Activated naive CD4-positive, alpha-beta T cell treated with anti-CD3 and anti-CD28 coated beads, Interleukin-2, amount 10 ng/mL, durations not matched to agents 7 days and 5 days (primary cell): ENCODE results near the gene WNT7A.
A peak's percentile ranks its signal among the peaks of the same experiment; 100 is the strongest.

Source experiments
- CTCF ChIA-PET: fragments of 350-600 bp; sonication (Branson Sonifier 250); formaldehyde crosslinking; loops from one replicate; lab custom pipeline; 2021; ENCODE audit warnings: antibody characterized with exemption; lab: Charles Lee
- DNase-seq: peaks from one replicate; pipeline ENCODE4 v3.0.0-alpha.2; 2020
- H3K27ac Mint-ChIP-seq: one replicate; pipeline ENCODE4 v1.8.0; 2021; ENCODE audit warnings: mild to moderate bottlenecking, moderate library complexity, mixed read lengths
- H3K27me3 Mint-ChIP-seq: one replicate; pipeline ENCODE4 v1.8.0; 2021; ENCODE audit warnings: mild to moderate bottlenecking, mixed read lengths
- H3K36me3 Mint-ChIP-seq: one replicate; pipeline ENCODE4 v1.8.0; 2021; ENCODE audit warnings: mixed read lengths
- H3K4me1 Mint-ChIP-seq: one replicate; pipeline ENCODE4 v1.8.0; 2021; ENCODE audit warnings: mixed read lengths
- H3K4me3 Mint-ChIP-seq: one replicate; pipeline ENCODE4 v1.8.0; 2021; ENCODE audit warnings: mild to moderate bottlenecking, moderate library complexity, mixed read lengths
- H3K9me3 Mint-ChIP-seq: one replicate; pipeline ENCODE4 v1.8.0; 2021; ENCODE audit warnings: mixed read lengths

The WNT7A gene

DNA sequence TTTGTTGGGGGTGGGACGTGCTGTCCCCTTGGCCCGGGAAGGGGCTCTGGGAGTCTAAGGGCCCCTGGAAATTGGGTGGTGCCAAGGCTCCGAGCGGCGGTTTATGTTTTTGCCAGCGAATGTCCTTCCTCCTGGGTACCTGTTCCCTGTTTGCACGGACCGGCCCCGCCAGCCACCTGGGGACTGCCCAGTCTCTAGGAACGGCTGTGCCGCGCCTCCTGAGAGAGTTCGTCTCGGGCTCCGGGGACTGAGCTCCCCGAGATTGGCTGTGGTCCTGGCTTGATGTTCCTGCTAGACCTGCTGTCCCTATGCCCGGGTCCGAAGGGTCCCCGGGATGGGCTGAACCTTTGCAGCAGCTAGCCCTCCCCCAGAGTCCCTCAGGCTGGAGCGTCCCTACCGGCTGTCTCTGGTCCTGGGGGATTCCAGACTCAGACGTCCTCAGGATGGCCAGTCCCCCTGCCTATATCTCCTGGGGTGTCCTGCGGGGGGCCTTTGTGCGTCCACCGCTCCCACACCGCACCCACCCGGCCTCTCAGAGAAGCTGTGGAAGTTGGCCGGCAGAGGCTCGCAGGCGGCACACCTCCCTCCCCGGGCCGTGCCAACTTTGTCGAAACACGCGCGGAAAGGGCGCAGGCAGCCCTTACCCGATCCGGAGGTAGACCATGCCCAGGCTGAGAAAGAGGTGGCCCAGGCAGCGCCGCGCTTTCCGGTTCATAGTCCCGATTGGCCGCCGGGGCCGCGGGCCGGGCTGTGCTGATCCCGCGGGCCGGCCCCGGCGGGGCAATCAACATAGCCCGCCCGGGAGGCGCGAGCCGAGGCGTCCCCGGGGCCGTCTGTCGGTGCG lies 547 bp downstream of the WNT7A start:
- H3K36me3 Mint-ChIP-seq: no peaks in the 10 kb centered on the region
- peak overlapping the region; percentile 42 for H3K4me3 Mint-ChIP-seq
- DNase-seq: peak; percentile 54
- peaks cover 14% of the 10 kb centered on the region for H3K4me1 Mint-ChIP-seq
- H3K9me3 Mint-ChIP-seq: no peaks in the 10 kb centered on the region
- CTCF ChIA-PET: interaction anchor here (1.3 to 14.2 kb wide), 3 partner anchors 9 to 223 kb away, joined by 5 to 470 read pairs (median 7); no protein-coding TSS in a partner anchor
- H3K27me3 Mint-ChIP-seq: peaks cover 90% of the 10 kb centered on the region
- no peak overlapping the region for H3K27ac Mint-ChIP-seq

GRCh38 chr3:13878281-13879101 lies 1.4 kb downstream of the WNT7A start:
- CTCF ChIA-PET: interaction anchor here (14.2 kb wide), 1 partner anchor 222 kb away, joined by 470 read pairs; no protein-coding TSS in a partner anchor
- no peaks in the 10 kb centered on the region for H3K36me3 Mint-ChIP-seq
- H3K4me1 Mint-ChIP-seq: peaks cover 14% of the 10 kb centered on the region
- H3K27me3 Mint-ChIP-seq: peaks cover 88% of the 10 kb centered on the region
- no peaks in the 10 kb centered on the region for H3K9me3 Mint-ChIP-seq
- H3K27ac Mint-ChIP-seq: no peak overlapping the region
- peak overlapping the region; percentile 61 for H3K4me3 Mint-ChIP-seq
- peak; percentile 40 for DNase-seq

GRCh38 chr3:13877911-13878280 lies 2.0 kb downstream of the WNT7A start:
- Mint-ChIP-seq H3K9me3 (no peaks in the 10 kb centered on the region), H3K36me3 (no peaks in the 10 kb centered on the region), H3K4me3 (peak overlapping the region; percentile 61), H3K4me1 (peaks cover 14% of the 10 kb centered on the region), H3K27ac (no peak overlapping the region), H3K27me3 (peaks cover 89% of the 10 kb centered on the region)
- DNase-seq: no peak
- CTCF ChIA-PET: interaction anchor here (1.0 kb wide), 1 partner anchor 200 kb away, joined by 3 read pairs; no protein-coding TSS in a partner anchor

DNA sequence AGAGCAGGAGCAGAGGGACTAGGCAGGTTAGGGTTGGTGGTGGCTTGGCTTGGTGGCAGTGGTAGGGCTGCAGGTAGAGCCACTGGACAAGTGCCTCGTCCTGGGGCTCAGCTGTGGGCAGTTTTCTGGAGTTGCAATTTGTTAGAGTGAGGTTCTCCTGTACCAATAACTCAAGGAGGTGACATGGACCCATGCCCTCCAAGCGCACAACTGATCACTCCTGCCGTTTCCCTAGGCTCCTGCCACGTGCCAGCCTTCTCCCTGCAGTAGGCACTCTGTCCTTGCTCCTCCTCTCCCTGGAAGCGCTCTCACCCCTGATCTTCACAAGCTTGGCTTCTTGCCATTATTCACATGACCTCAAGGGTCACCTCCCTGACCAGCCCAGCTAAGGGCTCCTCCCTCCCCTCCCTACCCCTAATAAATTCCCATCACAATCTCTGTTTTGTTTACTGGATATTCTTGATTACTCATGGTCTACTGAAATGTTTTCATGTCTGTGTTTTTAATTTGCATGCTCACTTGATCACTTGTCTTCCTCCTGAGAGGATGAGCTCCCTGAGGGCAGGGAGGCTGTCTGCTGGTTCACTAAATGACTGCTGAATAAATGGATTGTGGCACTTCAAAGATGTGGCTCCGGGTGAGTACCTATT lies 3.3 kb downstream of the WNT7A start:
- Mint-ChIP-seq H3K36me3 (no peaks in the 10 kb centered on the region), H3K27me3 (peaks cover 85% of the 10 kb centered on the region), H3K4me1 (peaks cover 14% of the 10 kb centered on the region), H3K9me3 (no peaks in the 10 kb centered on the region), H3K27ac (no peak overlapping the region), H3K4me3 (no peak overlapping the region)
- CTCF ChIA-PET: interaction anchor here (1.0 to 1.9 kb wide), 2 partner anchors 199 to 219 kb away, joined by 3 to 16 read pairs; no protein-coding TSS in a partner anchor
- DNase-seq: no peak

- Mint-ChIP-seq H3K27me3 (peaks cover 75% of the 10 kb centered on the region), H3K4me1 (peaks cover 12% of the 10 kb centered on the region), H3K27ac (no peak overlapping the region), H3K9me3 (no peaks in the 10 kb centered on the region), H3K36me3 (no peaks in the 10 kb centered on the region), H3K4me3 (no peak overlapping the region)
- no peak for DNase-seq
- CTCF ChIA-PET: interaction anchor here (1.4 kb wide), 1 partner anchor 11 kb away, joined by 4 read pairs; no protein-coding TSS in a partner anchor
These were observed 5.0 kb downstream of the WNT7A start for GRCh38 chr3:13874891-13875290.

GRCh38 chr3:13873818-13874217 lies 6.1 kb downstream of the WNT7A start:
- Mint-ChIP-seq H3K27ac (no peak overlapping the region), H3K36me3 (no peaks in the 10 kb centered on the region), H3K9me3 (no peaks in the 10 kb centered on the region), H3K4me1 (peaks cover 11% of the 10 kb centered on the region), H3K27me3 (peaks cover 77% of the 10 kb centered on the region), H3K4me3 (no peak overlapping the region)
- CTCF ChIA-PET: no interaction called here
- peak; percentile 3 for DNase-seq

DNA sequence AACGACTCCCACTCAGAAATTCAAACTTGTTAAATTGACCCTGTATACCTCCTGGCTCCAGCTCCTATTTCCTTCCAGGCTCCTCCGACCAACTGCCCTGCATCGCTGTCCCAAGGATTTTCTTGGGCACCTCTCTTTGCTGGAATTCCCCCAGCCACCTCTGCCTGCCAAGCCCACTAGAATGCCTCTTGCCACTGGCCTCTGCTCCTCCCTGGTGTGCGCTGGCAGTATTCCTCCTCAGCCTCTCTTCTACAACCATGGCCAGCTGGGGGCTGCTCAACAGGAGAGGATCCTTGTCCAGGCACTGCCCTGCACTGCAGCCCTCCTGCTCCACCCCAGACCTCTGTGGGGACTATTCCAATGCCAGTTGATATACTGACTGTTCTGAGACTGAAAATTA lies 7.4 kb downstream of the WNT7A start:
- H3K27ac Mint-ChIP-seq: peak overlapping the region; percentile 50
- H3K9me3 Mint-ChIP-seq: peaks cover 4% of the 10 kb centered on the region
- H3K4me1 Mint-ChIP-seq: peaks cover 17% of the 10 kb centered on the region
- DNase-seq: peak; percentile 4
- CTCF ChIA-PET: no interaction called here
- peaks cover 71% of the 10 kb centered on the region for H3K27me3 Mint-ChIP-seq
- H3K4me3 Mint-ChIP-seq: no peak overlapping the region
- H3K36me3 Mint-ChIP-seq: no peaks in the 10 kb centered on the region

DNA sequence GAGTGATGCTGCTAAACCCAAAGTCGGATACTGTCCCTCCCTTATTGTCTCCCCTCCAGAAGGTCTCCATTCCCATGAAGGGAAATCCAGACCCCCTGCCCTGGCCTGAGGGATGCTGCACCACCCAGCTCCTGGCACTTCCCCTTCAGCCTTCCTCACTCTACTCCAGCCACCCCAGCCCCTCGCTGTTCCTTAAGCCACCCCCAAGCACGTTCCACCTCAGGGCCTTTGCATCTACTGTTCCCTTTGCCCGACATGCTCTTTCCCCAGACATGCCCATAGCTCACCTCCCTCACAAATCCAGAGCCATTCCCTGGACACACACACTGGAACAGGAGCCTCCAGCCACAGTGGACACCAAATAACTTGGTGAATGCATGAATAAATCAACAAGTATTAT lies 8.1 kb downstream of the WNT7A start:
- Mint-ChIP-seq H3K9me3 (peaks cover 4% of the 10 kb centered on the region), H3K27me3 (peaks cover 65% of the 10 kb centered on the region), H3K4me3 (no peak overlapping the region), H3K36me3 (no peaks in the 10 kb centered on the region), H3K27ac (no peak overlapping the region), H3K4me1 (peaks cover 23% of the 10 kb centered on the region)
- CTCF ChIA-PET: interaction anchor here (0.7 to 1.5 kb wide), 3 partner anchors 13 to 220 kb away, joined by 4 to 6 read pairs (median 4); no protein-coding TSS in a partner anchor
- DNase-seq: no peak

- DNase-seq: no peak
- peaks cover 32% of the 10 kb centered on the region for H3K4me1 Mint-ChIP-seq
- H3K36me3 Mint-ChIP-seq: peaks cover 2% of the 10 kb centered on the region
- peaks cover 4% of the 10 kb centered on the region for H3K9me3 Mint-ChIP-seq
- peaks cover 56% of the 10 kb centered on the region for H3K27me3 Mint-ChIP-seq
- H3K27ac Mint-ChIP-seq: no peak overlapping the region
- no peak overlapping the region for H3K4me3 Mint-ChIP-seq
- CTCF ChIA-PET: interaction anchor here (1.1 to 1.5 kb wide), 4 partner anchors 9 to 219 kb away, joined by 3 to 6 read pairs (median 4); partner anchors contain the start of gene WNT7A
These were observed 9.0 kb downstream of the WNT7A start for GRCh38 chr3:13870902-13871301.

DNA sequence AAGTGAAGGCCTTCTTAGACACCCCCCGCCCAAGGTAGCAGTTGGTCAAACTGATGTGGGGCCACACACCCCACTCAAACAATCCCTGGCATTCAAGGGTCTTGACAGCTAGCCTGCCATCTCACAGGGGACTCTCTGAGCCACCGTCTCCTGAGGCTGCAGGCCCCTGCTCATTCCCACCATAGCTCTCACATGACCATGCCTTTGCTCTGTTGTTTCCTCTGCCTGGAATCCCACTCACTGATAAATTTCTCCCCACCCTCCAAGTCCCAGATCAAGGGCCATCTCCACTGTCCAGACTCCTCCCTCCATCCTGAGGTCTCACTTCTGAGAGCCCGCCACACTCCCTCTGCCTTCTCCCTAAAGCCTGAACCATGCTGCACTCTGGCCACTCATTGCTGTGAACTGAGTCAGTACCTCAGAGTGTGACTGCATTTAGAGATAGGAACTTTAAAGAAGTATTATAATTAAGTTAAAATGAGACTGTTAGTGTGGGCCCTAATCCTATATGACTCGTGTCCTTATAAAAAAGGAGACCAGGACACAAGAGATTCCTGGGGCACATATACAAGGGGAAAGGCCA lies 10.0 kb downstream of the WNT7A start:
- DNase-seq: no peak
- Mint-ChIP-seq H3K4me1 (peaks cover 43% of the 10 kb centered on the region), H3K36me3 (peaks cover 2% of the 10 kb centered on the region), H3K9me3 (peaks cover 4% of the 10 kb centered on the region), H3K27me3 (peaks cover 49% of the 10 kb centered on the region), H3K27ac (no peak overlapping the region), H3K4me3 (no peak overlapping the region)
- CTCF ChIA-PET: interaction anchor here (1.5 kb wide), 1 partner anchor 10 kb away, joined by 5 read pairs; the partner anchor contains the start of gene WNT7A

DNA sequence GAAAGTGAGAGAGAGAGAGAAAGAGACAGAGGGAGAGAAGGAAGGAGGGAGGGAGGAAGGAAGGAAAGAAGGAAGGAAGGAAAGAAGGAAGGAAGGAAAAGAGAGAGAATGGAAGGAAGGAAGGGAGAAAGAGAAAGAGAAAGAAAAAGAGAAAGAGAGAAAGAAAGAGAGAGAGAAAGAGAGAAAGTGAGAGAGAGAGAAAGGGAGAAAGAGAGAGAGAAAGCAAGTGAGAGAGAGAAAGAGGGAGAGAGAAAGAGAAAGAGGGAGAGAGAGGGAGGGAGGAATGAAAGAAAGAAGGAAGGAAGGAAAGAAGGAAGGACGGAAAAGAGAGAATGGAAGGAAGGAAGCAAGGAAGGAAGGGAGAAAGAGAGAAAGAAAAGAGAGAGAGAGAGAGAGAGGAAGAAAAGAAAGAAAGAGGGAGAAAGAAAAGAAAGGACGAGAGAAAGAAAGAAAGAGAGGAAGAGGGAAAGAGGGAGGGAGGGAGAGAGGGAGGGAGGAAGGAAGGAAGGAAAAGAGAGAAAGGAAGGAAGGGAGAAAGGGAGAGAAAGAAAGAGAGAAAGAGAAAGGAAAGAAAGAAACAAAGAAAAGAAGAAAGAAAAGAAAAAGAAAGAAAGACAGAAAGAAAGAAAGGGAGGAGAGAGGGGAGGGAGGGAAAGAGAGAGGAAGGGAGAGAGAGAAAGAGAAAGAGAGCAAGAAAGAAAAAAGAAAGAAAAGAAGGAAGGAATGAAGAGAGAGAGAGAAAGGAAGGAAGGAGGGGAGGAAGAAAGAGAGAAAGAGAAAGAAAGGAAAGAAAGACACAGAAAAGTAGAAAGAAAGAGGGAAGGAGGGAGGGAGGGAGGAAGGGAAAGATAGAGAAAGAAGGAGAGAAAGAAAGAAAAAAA lies 10.8 kb downstream of the WNT7A start:
- Mint-ChIP-seq H3K27ac (no peak overlapping the region), H3K4me1 (peaks cover 48% of the 10 kb centered on the region), H3K4me3 (no peak overlapping the region)

GRCh38 chr3:13867732-13868131 lies 12.1 kb downstream of the WNT7A start:
- no peak for DNase-seq
- Mint-ChIP-seq H3K9me3 (peaks cover 4% of the 10 kb centered on the region), H3K4me1 (peaks cover 57% of the 10 kb centered on the region), H3K36me3 (peaks cover 2% of the 10 kb centered on the region), H3K27me3 (peaks cover 34% of the 10 kb centered on the region), H3K4me3 (no peak overlapping the region), H3K27ac (peak overlapping the region; percentile 42)
- CTCF ChIA-PET: no interaction called here

More for the DNA sequence above, 10.8 kb downstream of the WNT7A start:
- peaks cover 44% of the 10 kb centered on the region for H3K27me3 Mint-ChIP-seq
- no peak for DNase-seq
- CTCF ChIA-PET: no interaction called here
- peaks cover 2% of the 10 kb centered on the region for H3K36me3 Mint-ChIP-seq
- peaks cover 4% of the 10 kb centered on the region for H3K9me3 Mint-ChIP-seq
